Ureter (tissue), 1 donor: ENCODE measurements around the gene LRP8. TPM values are rescaled to one million over a fixed set of nuclear protein-coding genes. Genes with fewer than 3 reads are reported as not detected.

Experiments used
- DNase-seq: peaks from one replicate; pipeline ENCODE4 v3.0.0-alpha.2; 2020; ENCODE audit warnings: low spot score
- total RNA-seq: library from RNA; stranded (reverse); gene quantifications from one replicate; pipeline ENCODE4 v1.2.4, GENCODE V29; 2023
- donor health status: DM: yes; HTN: yes; CAD: no.

Gene LRP8
- total RNA-seq, 1 donor from 2014 or later = 11.3 TPM

GRCh38 chr1:53262000-53262399, 65.9 kb downstream of the LRP8 start:
- DNase-seq = no peak

DNA sequence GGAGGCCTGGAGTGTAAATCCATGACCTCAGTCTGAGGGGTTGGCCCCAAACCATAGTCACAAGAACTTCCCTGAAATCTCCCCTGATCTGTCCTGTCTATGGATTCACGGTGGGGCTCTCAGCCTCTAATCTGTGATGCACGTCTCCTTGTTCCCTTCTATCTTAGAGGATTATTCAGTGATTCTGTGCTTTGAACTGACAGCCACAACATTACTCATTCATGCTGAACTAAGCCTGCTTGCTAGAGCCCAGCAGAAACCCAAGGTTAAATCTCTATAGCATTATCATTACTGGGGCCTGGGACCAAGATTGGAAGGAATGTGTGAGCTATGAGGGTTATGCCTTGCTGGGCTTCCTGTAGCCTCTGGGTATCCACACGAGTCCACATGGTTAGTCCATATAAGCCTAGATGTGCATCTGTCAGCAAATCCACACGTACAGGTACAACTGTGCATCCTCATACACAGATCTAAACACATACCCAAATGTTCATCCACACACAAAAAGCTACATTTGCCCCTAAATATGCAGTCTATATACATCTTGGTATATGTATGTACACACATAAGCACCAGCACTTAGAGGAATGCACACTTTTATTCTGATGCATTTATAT, 67.1 kb downstream of the LRP8 start:
- no peak for DNase-seq

DNA sequence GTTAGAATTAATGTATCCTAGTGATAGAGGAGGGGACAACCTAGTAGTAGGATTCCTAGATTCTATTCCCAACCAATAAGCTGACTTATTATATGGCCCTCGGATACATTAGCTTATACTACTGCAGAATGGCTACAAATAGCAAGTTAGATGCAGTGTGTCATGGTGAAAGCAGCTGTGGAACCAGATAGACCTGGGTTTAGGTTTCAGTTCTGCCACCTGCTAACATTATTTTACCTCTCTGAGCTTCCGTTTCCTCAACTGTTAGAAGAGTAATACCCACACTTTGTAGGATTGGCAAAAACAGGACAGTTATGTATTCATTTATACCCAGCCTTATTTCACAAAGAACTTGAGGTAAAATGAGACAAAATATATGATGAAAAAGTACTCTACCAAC, 67.9 kb downstream of the LRP8 start:
- no peak for DNase-seq

GRCh38 chr1:53258216-53258615, 69.7 kb downstream of the LRP8 start:
- DNase-seq = no peak

GRCh38 chr1:53257454-53258081, 70.3 kb downstream of the LRP8 start:
- no peak for DNase-seq

GRCh38 chr1:53256511-53257453, 71.1 kb downstream of the LRP8 start:
- no peak for DNase-seq

- no peak for DNase-seq
Measured at GRCh38 chr1:53255031-53255430, 72.8 kb downstream of the LRP8 start.

GRCh38 chr1:53254011-53254640, 73.7 kb downstream of the LRP8 start:
- no peak for DNase-seq

DNA sequence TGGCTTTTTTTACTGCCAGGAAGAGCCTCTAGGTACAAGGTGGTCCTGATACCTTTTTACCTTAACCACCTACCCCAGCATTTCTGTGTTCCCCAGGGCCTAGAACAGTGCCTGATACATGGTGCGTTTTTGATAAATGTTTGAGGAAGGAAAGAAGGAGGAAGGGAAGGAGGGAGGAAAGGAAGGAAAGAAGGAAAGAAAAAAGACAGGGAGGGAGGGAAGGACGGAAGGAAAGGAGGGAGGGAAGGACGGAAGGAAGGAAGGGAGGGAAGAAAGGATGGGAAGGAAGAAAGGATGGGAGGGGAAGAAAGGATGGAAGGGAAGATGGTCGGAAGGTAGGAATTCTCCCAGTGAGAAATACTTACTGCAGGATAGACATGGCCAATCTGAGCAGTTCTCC, 77.5 kb downstream of the LRP8 start:
- no peak for DNase-seq

GRCh38 chr1:53249706-53250105, 78.2 kb downstream of the LRP8 start:
- DNase-seq = no peak

DNA sequence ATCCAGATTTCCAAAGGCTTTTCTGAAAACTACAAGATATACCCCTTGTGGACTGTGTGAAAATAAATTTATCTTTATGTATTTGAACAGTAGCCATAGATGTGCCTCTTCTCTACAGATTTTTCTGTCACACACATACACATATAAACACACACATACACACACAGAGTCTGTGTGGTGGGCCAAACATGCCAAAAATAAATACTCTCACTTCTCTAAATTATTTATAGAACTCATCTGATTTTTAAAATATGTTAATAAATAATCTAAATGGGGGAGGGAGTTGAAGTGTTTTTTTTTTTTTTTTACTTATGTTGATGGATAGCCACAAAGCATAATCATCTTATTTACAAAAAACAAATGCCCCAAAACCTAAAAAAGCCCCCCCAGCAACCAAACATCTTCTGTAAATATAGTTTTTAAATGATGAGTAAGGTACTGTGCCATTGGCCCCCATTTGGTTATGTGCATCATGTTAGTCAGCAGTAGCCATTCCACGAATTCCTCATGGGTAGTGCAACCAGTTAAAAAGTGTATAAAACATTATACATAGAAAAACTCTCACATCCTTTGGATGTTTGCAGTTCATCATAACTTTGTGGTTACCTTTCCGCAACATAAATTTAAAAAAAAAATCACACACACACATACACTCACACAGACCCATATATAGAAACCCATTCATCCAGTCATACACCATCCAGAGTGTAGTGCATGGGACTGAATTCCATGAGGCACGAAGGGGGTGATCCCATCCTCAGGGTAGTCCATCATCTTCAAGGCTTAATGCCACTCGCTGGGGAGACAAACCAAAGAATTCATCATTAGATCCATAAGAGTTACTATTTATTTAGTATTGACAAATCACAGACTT, 81.4 kb downstream of the LRP8 start:
- no peak for DNase-seq

DNA sequence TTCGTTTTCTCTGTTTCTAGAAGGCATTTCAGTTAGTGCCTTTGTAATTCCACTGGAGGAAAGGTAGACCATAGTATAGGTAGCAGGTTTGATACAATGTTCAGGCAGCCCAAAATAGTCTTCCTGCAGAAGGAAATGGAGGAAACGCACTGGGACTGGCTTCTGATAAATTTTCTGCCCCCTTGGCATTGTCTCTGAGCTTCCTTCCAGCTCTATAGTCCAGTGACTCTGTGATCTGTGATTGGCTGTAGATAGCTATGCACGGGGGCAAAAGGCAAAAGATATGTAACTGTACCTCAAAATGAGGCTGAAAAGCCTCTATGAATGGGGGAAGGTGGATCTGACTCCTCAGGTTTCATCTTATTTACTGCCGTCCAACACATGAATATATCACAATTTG, 83.7 kb downstream of the LRP8 start:
- no peak for DNase-seq

DNA sequence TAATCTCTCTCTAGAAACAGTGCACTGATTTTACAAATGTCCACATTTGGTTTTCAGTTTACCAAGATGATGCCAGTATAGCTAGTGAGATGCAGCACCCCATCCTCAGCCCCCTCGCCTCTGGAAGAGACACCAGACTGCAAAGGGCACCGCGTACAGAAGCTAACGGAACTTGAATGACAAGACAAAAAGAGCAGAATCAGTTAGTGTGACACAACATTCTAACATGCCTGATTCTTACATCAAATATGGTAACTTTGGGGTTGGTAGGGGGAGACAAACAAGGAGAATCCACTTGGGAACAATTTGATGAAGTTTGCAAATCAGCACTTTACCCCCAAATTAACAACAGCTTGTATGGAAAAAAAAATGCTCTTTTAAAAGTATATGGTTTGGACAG, 85.5 kb downstream of the LRP8 start:
- no peak for DNase-seq

- DNase-seq = no peak
Measured at GRCh38 chr1:53241828-53242227, 86.0 kb downstream of the LRP8 start.

- peak; percentile 95 for DNase-seq
Measured at GRCh38 chr1:53238197-53239155, 89.4 kb downstream of the LRP8 start, which contains the start of gene MAGOH. Gene MAGOH, minus strand, starts transcription at chr1:53238518. Its CDS starts 70 bp downstream, at chr1:53238448.

- DNase-seq = no peak
Measured at GRCh38 chr1:53237638-53238037, 90.2 kb downstream of the LRP8 start.

GRCh38 chr1:53220962-53221286, 106.9 kb downstream of the LRP8 start:
- no peak for DNase-seq

DNA sequence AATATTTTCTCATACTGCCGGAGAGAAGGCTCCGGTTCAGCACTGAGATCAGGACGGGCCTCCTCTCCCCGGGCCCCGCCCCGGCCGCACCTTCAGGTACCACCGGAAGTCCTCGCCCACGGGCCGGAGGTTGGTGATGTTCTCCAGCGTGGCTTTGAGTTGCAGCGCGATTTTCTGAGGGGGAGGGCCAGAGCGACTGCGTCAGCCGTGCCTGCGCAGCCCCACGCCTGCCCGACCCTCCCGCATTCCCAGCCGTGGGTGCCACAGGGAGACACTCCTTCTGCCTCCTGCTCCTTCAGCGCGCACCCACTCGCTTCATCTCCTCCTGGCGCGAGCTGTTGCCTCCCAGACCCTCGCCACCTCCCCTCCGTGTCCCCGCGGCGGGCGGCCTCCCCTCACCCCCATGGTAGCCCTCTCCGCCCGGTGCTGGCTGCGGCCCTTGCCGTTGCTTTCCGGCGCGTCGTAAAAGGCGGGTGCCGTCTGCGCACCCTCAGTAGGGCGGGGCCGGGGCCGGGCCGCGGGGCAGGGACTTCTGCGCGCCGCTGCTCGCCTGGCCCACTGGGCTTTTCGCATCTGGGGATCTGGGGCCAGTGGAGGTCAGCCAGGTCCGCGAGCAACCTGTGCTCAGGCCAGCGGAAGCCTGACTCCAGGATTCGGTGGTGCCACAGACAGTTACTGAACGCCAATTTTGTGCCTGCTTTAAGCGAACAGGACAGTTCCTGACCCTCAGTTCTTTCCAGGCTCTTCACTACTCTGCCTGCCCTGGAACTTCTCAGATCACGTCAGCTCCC, 107.5 kb downstream of the LRP8 start, which contains the start of gene CZIB:
CZIB (minus strand) TSS at position 464 of the 791 bp plus-strand sequence; CDS start at position 405, 59 bp downstream.
- DNase-seq = peak; percentile 95

DNA sequence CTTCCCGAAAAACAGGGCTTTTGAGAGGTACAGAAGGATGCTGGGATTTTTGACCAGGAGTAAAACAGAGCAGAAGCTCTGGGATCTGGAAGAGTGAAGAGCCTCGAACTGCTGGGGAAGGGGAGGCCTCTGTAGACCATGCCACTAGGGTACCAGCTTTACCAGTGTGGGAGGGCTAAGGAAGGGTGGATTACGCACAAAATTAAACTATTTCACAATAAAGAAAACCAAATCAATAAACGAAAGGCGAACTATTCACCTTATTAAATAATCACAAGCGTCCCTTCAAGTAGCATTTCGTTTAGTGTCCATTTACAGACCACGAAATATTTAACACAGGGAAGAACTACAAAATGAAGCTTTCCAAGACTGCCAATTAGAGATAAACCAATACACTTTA, 108.2 kb downstream of the LRP8 start:
- no peak for DNase-seq
